NCI-H82 treated with DMSO at 0.1 percent for 48 hours (cell line): ENCODE results near the gene HPCAL1.

Experiments
- DNase-seq: peaks from one replicate; lab custom pipeline; 2025; ENCODE audit not compliant: unreplicated experiment; lab: John Stamatoyannopoulos, UW

The HPCAL1 gene

GRCh38 chr2:10382354-10383061, 79.8 kb downstream of the HPCAL1 start:
- no peak for DNase-seq

- peak; percentile 71 for DNase-seq
These were observed 81.4 kb downstream of the HPCAL1 start for GRCh38 chr2:10383960-10384734.

DNA sequence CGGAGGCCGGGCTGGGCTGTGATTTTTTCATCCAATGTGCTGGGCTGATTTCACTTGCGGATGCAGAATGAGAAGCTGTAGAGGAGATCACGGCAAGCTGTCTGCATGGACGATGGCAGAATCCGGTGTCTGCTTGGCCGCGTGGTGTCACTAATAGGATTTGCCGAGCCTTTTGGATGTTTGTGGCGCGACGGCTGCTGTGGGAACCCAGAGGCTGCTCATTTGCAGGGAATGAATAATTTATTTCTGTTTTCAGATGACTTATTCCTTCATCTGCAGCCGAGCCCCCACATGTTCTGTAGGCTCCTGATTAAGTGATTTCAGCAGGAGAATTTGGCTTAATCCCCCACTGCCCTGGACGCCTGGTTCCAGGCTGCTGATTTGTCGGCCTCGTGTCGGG, 82.8 kb downstream of the HPCAL1 start:
- DNase-seq, result peak; percentile 72

DNA sequence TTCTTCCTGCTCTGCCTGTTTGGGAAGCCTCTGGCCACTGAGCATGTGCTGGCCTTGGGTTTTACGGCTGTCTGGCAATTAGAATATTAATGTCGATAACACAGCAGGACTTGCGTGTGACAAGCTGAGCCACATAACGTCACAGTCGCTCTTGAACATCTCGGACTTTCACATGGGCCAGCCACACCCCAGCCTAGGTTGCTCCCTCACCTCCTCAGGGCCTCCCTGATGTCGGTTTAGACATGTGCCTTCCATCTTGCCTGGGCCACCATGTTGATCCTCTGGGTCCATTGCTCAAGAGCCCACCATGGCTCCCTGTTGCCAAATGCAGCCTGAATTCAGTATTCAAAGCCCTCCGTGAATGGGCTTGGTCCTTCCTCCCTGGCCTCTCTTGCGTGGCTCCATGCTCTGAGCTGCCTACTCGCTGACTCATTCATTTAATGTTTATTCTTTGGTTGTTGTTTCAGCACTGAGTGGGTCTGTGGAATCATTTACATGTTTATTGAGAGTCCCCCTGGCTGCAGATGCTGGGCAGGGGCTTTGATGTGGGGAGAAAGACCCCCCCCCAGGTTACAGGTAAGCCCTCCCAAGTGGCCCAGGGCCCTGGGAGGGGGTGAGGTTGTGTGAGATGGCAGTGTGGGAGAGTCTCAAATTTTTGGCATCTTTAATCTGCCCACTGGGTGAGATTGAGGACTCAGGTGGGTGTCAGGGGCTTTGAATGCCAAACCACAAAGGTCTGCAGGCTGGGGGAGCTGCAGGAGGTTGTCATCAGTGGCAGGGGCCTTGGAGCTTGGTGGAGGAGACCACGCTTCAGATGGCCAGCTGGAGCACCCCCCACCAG, 83.4 kb downstream of the HPCAL1 start:
- no peak for DNase-seq

GRCh38 chr2:10387033-10387432, 84.3 kb downstream of the HPCAL1 start:
- DNase-seq, result no peak

DNA sequence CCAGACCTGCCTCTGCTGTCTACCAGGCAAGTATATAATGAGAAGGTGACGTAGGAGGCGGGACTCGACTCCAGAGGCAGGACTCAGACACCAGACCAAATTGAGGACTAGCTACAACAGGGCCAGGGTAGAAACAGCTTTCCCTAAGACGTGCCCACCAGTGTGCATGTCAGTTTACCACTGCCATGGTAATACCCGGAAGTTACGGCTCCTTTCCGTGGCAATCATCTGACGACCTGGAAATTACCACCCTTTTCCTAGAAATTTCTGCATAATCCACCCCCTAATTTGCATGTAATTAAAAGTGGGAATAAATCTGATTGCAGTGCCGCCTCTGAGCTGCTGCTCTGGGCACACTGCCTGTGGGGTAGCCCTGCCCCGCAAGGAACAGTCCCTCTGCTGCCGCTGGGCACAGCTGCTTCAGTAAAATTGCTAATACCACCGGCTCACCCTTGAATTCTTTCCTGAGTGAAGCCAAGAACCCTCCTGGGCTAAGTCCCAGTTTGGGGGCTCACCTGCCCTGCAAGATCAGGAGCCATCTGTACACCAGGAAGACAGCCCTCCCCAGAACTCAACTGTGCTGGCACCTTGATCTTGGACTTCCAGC, 86.4 kb downstream of the HPCAL1 start:
- DNase-seq, result no peak

DNA sequence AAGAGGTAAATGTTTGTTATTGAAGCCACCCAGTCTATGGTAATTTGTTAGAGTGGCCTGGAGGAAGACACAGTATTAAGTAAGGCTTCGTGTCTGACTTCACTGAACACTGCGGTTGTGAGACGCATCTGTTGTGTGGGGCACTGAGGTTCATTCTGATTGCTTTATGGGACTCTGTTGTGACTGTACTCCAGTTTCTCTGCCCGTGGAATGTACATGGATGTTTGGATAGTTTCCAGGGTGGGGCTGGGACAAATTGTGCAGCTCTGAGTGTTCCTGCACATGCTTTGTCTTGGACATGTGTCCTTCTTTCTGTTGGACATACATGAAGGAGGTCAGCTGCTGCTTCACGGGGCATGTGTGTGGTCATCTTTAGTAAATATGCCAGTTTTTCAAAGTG, 86.9 kb downstream of the HPCAL1 start:
- no peak for DNase-seq

DNA sequence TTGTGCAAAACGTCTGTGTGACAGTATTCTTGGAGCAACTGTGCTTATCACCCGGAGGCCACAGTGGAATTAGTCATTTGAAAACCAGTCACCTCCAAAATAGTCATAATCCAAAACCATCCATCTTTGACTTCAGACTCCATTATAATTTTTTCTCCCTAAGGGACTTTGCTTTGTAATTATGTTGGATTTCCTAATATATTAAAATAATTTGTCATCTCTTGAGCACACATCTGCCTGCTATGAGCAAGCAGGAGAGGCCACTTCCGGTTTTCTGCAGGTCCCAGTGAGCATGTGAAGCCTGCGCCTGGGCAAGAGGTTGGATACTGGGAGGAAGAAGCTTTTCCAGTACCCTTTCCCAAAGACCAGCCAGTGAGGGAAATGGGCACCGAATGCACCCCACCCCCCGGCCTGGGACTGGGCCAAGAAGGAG, 87.7 kb downstream of the HPCAL1 start:
- no peak for DNase-seq

- no peak for DNase-seq
These were observed 89.4 kb downstream of the HPCAL1 start for GRCh38 chr2:10392100-10392499.

DNA sequence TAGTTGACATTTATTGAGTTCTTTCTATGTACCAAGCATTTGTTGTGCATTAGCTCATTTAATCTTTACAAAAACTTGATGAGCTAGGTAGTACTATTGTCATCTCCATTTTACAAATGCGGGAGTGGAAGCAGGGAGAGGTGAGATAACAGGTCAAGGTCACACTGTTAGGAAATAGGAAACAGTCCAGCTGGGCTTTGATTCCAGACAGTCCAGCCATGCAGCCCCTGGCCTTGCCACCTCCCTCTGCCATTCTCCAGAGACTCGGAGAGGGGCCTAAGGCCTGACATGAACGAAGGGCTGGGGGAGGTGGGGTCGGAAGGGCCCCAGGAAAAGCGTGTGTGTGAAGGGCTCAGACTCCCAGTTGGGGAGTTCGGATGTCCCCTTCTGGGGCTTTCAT, 89.8 kb downstream of the HPCAL1 start:
- no peak for DNase-seq

DNA sequence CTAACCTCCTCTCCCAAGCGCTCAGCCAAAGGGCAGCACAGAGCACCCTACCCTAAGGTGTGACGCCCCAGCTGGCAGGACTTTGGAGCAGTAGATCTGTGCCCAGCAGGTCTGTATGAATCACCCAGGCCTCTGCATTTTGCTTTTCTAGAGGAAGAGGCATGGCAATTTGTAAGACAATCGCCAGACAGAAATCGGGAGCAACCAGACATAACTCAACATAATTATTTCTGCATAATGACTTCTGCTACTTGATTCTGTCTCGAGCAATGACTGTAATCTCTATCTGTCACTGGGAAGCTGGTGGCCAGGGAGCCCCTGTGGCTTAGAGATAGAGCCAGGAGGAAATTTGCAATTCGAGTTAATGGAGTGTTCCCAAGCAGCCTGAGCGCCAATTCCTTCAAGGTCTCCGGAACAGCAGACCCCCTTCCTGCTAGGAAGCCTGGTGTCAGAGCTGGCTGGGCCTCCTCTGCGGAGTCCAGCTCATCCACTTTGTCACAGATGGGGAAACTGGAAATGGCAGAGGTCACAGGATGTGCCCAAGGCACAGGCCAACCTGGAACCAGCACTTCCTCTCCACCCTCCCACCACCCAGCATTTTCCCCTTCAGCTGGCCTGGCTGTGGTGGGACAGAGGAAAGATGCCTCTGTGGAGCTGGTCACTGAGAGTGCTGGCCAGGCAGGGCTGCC, 90.4 kb downstream of the HPCAL1 start:
- DNase-seq, result no peak

DNA sequence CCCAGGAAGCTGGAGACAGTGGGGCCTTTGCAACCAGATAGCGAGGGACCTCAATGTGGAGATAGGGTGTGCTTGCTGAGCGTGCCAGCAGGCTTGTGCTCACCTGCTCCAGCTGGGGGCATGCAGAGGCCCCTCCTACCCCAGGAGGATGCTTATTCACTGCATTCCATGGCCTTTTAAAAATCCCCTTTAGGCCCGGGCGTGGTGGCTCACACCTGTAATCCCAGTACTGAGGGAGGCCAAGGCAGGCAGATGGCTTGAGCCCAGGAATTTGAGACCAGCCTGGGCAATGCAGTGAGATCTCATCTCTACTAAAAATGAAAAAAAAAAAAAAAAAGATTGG, 90.9 kb downstream of the HPCAL1 start:
- no peak for DNase-seq

DNA sequence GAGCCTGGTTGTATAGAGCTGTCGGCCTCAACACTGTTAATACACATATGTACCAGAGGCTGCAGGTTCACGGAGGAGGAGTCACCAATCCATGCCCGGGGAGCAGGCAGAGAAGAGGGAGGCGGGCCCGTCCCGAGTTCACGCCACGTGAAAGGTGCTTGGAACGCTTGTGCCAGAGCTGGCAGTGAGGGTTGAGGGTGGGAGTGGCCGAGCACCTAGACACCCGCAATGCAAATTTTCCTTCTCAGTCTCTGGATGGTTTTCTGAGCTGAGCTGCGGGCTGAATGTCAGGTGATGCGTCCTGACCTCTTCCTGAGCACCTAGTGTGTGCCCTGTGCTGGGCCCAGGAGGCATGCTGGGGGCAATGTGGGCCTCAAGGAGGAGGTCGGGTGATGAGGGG, 93.2 kb downstream of the HPCAL1 start:
- DNase-seq, result no peak

GRCh38 chr2:10396464-10396863, 93.8 kb downstream of the HPCAL1 start:
- no peak for DNase-seq

DNA sequence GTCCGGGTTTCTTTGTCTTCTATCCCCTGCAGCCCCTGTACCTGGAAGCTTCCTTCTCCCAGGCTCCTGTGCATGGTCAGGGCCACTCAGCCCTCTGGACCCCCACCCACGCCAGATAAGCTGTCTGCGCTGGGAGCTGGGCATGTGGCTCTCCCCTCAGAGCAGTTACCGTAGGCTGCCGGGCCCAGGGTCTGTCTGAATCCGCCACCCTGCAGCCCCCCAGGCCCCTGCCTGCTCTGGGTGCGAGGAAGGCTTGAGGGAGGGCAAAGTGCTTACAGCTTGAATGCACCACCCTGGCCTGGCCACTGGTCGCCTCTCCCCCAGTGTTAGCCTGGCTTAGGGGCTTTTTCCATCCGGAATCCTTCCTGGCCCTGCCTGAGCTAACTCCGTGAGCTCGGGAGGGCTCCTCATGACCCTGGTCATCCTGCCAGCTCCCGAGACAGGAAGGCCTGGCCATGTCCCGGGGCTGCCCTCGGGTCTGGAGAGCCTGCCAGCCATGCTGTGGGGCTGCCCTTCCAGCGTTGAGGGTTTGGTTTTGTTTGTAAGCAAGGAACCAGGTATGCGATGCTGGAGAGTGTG, 94.7 kb downstream of the HPCAL1 start:
- DNase-seq, result no peak

GRCh38 chr2:10397878-10398277, 95.2 kb downstream of the HPCAL1 start:
- DNase-seq, result no peak

DNA sequence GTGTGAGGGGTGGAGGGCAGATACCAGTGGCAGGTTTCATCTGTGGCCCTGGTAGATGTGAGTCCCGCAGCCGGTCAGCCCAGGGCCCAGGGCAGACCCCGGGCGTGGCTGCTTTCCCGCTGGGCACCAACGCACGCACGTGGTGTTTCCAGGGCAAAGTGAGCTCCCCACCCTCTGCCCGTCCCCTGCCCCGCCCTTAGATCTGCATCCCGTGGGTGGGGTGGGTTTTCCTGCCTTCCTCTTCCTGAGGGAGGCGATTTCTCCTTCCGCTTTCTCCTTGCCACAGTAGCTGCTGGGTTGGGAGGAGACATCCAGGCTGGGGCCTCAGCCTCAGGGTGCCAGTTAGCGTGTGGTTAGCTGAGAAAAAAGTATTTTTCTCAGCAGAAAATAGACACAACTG, 95.8 kb downstream of the HPCAL1 start:
- DNase-seq, result no peak

GRCh38 chr2:10399358-10399757, 96.7 kb downstream of the HPCAL1 start:
- no peak for DNase-seq

GRCh38 chr2:10400002-10400401, 97.3 kb downstream of the HPCAL1 start:
- no peak for DNase-seq

GRCh38 chr2:10400568-10400977, 97.9 kb downstream of the HPCAL1 start:
- no peak for DNase-seq
